HG02798 (cell line): Measurements from ENCODE around the gene HTR1A.
A peak's percentile ranks its signal among the peaks of the same experiment; 100 is the strongest.

Experiments used
- ATAC-seq: cut with Tn5 transposase; IDR thresholded peaks from one replicate; pipeline ENCODE4 v1.9.1; 2021; ENCODE audit warnings: mild to moderate bottlenecking; ENCODE audit not compliant: unreplicated experiment, poor library complexity

HTR1A gene

DNA sequence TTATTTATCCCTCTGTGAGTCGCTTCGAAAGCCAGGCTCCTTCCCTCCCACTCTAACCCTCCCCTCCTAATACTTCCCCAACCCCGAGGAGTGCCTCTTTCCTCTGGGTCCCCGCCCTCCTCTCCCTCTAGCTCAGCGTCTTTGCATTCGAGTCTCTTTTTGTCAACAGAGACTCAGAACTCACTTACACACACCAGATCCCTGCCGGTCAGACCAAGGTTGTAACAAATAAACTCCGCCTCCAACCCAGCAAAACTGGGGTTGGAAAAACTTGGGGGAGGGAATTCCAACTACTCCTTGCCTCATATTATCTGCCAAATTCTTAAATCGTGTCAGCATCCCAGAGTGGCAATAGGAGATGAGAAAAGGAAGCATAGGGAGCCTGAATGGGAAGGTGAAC lies at the start of gene HTR1A:
Gene HTR1A (minus strand): TSS at position 167 of the 400 bp plus-strand sequence. CDS start 726 bp downstream, outside the sequence.
- no peak for ATAC-seq

DNA sequence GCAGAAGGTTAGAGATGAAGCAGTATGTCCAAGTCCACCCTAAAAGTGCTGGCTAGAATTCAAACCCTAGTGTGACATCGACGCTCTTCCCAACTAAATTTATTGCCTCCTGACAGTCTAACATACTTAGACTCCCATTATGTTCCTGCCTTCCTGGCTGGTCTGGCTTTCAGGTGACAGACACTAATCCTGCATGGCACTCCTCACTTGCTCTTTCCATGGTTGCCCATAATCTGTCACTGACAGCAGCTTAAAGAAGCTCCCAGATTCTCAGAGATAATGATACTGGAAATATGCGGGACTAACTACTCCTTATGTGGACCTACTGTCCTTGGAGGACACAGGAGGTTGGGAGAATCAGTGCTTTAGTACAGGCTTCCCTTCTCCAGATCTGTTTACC lies 41.7 kb upstream of the HTR1A start:
- no peak for ATAC-seq

DNA sequence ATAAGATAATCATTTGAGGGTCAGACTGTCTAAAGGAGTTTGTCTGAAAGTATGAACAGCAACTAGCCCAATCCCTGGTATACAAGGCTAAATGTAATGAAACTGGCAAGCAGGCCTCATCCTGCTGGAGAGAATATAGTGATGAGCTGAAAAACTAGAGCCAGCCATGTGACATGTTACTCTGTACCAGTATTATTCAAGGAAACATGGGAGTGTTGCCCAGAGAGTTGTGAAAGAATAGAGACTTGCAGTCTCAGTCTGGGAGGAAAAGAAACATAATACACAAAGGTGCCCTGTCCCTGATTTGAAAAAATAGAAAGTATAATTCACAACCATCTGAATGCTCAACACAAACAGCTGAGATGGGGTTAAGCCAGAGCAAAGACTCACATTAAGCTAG lies 37.9 kb upstream of the HTR1A start:
- ATAC-seq: no peak

DNA sequence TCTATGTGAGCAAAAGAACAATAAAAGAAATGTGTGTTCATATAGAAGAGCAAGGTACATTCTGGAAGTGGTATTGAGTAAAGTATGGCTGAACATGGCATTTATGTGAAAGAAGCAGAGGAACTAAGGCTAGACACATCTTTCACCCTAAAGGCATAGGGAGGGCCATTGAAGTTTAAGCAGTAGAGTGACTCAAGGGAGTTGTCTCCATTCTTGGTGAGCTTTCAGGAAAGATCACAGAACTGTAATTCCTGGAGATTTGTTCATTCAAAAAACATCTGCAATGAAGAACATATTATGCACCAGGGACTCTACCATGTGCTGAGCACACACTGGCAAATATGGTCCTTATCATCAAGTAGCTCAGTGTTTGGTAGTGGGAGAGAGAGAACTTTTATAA lies 24.8 kb upstream of the HTR1A start:
- ATAC-seq: no peak

DNA sequence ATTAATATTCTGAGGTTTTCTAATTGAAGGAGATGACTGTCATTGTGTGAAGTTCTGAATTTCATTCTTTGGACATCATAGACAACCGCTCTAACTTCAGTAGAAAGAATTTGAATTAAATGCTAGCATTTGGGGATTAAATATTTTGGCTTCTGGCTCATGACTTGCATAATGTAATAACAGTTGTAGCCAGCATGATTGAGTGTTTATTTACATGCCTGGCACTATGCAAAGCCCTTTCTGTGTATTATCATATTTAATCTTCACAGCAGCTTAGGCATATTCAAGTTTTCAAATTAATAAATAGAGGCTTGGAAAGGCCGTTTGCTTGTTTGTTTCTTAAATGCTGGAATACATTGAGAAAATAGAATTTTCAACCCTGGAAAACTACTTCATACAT lies 19.6 kb upstream of the HTR1A start:
- no peak for ATAC-seq

DNA sequence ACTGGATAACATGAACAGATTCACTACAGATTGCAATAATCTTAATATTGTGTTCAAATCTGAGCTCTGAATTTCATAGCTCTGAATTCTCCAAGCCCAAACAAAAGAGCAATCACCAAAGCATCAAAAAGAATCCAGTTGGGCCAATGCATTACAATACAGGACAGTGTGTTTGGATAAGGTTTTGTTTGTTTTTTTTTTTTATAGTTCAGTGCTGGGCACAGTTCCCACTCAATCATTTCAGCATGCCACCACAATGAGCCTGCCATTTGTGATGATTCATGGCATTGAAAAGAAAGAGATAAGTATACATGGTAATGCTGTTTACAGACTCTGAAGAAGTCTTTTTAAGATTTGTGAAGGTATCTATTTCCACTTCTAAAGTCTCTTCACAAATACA lies 1.7 kb upstream of the HTR1A start:
- ATAC-seq: no peak

DNA sequence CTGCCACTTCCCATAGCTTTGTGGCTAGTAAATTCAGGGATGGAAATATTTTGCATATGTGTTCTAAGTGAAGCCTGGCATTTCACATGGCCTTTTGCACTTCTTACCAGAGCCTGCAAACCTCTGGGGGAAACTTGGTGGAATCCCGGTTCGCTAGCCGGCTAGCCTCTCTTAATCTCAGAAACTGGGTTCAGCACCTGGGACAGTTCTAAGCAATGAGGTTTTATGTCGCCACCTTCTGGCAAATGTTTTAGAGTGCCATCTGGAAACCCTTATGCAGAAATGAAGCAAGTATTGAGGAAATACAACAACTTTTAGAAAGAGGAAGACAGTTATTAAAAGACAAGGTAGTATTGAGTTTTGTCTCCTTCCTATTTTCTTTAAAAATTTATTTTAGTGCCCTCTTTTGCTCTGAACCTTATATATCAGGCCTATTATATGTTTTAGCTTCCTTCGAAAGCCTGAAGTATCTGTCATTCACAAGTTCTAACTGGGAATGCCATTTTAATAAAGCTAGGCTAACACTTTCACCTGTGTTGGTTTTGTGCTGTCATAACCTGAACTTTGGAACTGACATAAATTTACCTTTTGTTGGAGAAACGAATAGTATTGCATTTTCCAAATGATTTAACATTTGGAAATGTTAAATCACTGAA lies 963 bp upstream of the HTR1A start:
- ATAC-seq: peak; percentile 89

DNA sequence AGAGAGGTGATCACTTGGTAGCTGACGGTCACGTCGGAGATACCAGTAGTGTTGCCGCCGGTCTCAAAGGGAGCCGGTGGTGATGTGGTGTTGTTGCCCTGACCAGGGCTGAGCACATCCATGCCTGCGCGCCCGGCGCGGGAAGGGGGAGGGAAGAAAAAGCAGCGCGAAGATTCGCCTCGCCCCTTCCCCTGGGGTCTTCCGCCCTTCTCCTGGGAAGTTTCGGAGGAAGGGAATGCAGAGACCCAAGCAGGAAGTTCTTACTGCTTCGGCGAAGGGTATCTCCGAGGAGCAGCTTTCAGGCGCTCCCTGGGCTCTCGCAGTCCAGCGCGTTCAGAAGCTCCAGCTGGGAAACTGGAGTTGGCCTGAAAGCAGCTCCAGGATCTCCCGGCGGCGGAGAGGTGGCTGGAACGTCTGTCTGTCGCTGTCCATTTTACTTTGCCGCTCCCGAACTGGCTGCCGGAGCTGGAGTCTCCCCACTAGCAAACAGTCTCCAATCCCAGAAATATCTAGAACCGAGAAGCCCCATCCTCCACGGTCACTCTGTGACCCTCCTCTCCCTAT lies 565 bp downstream of the HTR1A start:
- no peak for ATAC-seq

DNA sequence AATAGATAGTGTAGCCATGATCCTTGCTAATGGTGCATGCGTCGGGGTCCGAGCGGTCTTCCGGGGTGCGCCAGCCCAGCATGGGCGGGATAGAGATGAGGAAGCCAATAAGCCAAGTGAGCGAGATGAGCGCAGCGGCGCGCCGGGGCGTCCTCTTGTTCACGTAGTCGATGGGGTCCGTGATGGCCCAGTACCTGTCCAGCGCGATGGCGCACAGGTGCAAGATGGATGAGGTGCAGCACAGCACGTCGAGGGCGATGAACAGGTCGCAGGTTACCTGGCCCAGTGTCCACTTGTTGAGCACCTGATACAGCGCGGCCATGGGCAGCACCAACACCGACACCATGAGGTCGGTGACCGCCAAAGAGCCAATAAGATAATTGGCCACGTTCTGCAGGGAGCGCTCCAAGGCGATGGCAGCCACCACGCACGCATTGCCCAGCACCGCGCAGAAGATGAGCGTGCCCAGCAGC lies 1.1 kb downstream of the HTR1A start:
- ATAC-seq: no peak

DNA sequence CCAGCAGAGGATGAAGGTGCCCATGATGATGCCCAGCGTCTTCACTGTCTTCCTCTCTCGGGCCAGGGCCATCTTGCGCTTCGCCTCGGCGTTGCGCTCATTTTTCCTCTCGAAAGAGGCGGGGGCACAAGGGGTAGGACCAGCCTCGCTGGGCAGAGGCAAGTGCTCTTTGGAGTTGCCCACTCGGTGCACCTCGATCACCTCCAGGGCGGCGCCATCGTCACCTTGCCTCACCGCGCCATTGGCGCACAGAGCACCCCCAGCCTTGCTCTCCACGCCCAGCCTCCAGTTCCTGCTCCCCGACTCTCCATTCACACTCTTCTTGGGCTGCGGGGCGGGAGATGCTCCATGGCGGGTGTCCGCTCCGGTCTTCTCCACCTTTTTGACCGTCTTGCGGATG lies 1.6 kb downstream of the HTR1A start:
- no peak for ATAC-seq

DNA sequence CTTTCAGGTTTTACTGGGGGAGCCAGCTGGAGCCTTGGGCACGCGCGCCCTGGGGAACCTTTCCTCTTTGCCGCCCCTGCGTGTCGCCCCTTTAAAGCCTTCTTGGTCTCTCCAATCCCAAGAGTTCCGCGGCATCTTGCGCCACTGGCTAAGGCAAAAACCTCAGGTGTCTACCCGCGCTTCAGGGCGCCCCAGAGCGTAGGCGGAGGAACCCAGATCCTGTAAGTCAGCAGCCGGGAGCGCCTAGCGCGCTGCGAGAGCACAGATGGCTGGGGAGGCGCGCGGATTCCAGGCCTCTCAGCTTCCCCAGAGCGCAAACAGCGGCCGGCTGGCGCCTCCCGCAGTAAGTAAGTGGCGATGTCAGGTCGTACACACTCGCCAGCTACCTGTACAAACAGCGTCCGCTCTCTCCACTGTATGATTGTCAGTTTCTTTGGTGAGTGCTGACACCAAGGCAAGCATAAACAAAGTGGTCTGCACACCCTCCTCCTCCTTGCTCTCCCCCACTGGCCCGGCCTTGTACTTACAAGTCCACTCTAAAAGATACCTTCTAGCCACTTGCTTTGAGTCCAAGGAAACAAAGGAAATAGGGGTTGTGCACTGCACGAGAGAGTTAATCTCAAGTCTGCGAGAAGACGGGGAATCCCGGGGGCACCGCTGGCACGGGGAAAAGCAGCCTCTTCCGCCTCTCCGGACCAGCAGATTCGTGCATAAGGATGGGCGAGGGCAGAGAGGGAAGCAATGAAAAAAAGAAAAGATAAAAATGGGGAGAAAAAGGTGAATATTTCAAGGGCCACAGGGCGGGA lies 2.9 kb downstream of the HTR1A start:
- ATAC-seq: no peak

DNA sequence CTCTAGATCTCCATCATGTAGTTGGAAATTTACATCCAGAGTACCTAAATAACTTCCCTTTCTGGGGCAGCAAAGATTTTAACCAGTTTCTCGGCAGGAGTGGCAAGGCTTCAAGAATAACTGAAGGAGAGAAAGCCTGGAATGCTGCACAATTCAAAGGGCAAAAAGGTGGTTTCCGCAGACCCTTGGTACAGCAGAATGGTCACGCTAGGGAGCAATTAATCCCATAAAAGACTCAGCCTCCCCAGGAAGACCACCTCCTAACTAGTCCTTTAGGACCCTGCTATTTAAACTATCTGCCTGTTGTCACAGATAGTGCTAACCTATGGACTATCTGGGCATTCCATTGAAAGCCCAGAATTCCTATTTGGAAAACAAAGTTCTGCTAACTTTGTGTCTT lies 3.6 kb downstream of the HTR1A start:
- ATAC-seq: no peak

DNA sequence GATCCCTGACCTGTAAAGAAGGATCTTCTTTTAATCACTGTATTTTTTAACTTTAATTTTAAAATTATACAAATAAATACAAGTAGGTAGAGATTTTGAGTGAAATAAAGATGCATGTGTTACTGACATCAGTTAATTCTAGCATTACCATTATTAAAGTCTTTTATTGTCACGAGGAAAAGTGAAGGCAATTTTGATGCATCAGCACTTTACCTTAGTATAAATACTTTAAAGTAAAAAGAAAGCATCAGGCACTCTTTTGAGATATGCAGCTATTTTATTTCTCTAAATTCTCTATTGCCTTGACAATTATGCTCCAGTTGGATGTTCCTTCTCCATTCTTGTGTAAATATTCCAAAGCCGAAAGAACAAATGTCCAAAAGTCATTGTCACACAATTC lies 4.6 kb downstream of the HTR1A start:
- no peak for ATAC-seq

DNA sequence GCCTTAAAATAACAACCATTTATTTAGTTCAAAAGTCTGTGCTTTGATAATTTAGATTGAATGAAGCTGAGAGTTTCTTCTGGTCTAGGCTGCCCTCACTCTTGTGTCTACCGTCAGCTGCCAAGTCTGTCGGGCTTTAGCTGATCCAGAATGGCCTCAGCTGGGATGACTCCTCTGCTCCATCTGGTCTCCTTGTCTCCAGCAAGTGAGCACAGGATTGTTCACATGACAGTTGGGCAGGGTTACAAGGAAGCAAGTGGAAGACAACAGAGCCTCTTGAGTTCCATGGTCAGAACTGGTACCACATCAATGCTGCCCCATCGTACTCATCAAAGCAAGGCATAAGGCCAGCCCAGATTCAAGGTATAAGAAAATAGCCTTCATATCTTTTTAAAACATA lies 9.0 kb downstream of the HTR1A start:
- ATAC-seq: no peak

DNA sequence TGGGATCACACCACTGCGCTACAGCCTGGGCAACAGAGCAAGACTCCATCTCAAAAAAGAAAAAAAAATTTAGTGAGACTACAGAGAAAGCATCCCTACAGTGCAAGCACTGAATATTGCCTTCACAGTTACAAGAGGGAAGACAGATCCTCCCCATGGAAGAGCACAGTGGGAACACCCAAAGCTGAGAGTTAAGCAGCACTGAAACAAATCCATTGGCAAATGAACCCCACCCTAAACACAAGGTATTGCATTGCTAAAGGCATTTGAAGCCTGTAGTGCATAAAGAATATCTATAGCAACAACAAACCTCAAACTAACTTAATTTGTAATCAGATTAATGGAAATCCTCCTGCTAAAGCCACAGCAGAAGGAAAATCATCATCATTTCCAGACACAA lies 27.1 kb downstream of the HTR1A start:
- no peak for ATAC-seq

DNA sequence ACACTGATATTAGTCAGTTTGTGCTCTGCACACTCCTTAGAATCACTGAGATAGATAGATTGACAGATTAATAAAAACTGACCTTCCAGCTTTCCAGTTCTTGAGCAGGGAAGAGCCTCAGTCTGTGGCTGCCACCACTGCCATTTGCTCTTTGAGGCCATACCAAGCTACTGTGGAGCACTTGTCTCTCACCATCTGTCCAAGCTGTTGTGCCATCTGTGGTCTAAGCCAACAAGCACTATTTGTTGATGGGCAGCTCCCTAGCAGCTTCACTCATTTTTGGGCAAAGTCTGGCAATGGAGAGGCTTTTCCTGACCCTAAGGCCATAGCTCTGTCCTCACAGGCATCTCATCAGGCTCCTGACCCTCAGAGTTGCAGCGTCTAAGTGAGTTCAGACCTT lies 30.4 kb downstream of the HTR1A start:
- no peak for ATAC-seq

DNA sequence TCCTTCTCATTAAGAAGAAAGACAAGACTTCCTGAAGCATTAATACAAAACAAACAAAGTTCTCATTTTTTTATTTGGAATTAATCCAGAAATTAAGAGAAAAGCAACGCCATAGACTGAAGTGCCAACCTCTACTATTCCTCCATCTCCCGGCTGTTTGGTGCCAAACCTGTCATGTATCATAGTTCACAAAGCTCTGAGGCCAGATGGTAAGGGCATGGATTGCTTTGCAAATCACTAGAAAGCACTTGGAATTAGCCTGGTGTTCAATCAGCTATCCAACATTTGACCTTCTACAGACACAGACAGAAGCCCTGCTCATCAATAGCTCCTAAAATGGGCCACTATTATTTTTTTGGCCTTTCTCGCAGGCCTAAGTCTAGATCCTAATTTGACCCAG lies 33.8 kb downstream of the HTR1A start:
- ATAC-seq: no peak

DNA sequence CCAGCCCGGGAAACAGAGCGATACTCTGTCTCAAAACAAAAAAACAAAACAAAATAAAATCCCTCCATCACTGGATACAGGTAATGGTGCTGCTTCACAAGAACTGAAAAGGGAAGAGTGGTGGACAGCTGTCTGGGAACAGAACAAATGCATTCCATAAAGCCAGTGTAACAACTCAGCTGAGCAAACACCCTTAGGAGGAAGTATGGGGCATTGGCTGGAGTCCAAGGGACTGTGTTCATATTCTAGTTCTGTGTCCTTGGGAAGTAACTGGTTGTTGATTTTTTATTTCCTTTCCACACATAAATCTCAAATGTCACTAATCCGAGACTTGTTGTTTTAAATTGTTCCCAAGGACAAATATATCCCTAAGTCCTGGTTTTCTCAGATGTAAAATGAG lies 38.3 kb downstream of the HTR1A start:
- ATAC-seq: no peak

DNA sequence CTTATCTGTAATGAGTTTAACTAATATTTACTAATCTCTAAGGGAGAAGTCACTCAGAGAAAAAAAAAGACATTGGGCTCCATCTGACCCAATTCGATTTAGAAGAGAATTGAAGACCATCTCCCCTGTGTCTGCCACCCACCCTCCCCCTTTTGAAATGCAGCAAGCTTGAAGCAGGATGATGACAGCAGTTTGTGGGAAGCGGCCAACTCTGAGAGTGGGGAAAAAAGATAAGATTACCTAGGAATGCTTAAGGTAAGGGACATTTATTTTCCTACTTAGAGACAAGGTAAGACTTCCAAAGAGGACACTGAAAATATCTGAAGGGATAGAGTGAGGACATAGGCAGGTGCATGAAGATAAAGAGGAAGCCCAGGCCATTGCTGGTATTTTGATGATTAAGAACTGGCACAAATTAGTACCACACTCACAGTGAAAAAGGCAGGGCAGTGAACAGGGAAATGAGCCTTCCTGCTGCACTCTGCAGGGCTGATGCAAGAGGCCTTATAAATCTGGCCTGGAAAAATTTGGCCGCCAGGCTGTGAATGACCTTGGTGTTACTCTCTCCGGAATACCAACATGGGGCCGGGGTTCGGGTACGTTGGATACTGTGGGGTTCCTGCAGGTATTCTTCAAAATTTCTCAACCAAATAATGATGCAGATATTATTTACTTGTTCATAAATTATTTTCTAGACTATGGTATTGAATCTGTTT lies 42.3 kb downstream of the HTR1A start:
- ATAC-seq: no peak

DNA sequence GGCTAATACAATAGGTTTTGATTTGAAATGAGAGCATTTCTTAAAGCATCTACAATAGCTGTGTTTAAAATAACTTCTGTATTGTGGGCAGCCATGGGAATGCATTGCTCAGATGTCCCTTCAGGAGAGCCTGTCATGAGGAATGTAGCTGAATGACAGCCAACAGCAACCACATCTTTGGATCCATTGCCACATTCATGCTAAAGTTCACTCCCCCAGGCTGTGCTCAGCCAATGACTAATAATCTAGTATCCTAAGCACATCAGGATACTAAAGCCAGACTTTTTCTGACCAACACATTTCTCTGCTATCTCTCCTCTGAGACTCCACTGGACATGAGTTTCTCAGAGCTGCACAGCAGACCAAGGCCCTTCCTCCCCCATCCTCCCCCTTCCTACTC lies 45.5 kb downstream of the HTR1A start:
- no peak for ATAC-seq

DNA sequence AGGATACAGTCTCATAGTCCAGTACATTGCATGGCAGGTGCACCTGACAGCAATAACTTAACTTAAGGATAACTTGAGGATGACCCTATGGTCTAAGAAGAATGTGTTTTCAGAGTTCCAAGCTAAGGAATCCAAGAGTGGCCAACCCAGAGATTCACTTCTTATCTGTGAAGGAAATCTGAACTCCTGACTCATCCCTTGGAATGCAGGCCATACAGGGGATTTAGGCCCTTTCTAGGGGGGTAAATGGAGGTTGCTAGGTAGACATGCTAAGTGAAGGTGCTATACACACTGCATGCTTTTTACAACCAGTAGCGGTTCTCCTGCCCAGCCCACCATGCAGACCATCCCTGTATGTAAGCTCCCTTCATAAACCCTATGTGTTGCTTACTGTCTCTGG lies 50.4 kb downstream of the HTR1A start:
- no peak for ATAC-seq
